Bronchial epithelial cell (primary cell): ENCODE measurements around the gene PLPP3. TPM values are rescaled to one million over a fixed set of nuclear protein-coding genes. Genes with fewer than 3 reads are reported as not detected.
A peak's percentile ranks its signal among the peaks of the same experiment; 100 is the strongest.

ENCODE experiments used
- DNase-seq: peaks from one replicate; pipeline ENCODE4 v3.0.0-alpha.2; 2010; ENCODE audit warnings: low read depth
- FAIRE-seq: peaks from 2 replicates; lab custom pipeline; 2011; peaks lifted over from hg19 to GRCh38; lab: Jason Lieb, UNC
- H3K27me3 ChIP-seq: 2 replicates; pipeline ENCODE4 v1.5.1; 2011; ENCODE audit warnings: low read length; ENCODE audit not compliant: control insufficient read depth, insufficient read depth
- H3K36me3 ChIP-seq: 2 replicates; pipeline ENCODE4 v1.5.1; 2011; ENCODE audit warnings: low read length; ENCODE audit not compliant: control insufficient read depth, insufficient read depth
- H3K4me3 ChIP-seq: 2 replicates; pipeline ENCODE4 v1.5.1; 2011; ENCODE audit warnings: mild to moderate bottlenecking, low read depth, low read length, control low read depth
- total RNA-seq: library from RNA; depleted of rRNA; stranded (reverse); fragments of >200 nt; gene quantifications from 2 replicates; pipeline ENCODE4 v1.2.1, GENCODE V29; 2014
- TF ChIP-seq, protein P1 (sequence below): IDR thresholded peaks from 2 replicates; pipeline ENCODE4 v1.5.1; 2011; ENCODE audit warnings: mild to moderate bottlenecking, moderate library complexity, low read length, control low read depth, inconsistent platforms; ENCODE audit not compliant: insufficient read depth, severe bottlenecking

Gene PLPP3
- total RNA-seq, 1 donor from 2014 or later: 3.4 TPM

DNA sequence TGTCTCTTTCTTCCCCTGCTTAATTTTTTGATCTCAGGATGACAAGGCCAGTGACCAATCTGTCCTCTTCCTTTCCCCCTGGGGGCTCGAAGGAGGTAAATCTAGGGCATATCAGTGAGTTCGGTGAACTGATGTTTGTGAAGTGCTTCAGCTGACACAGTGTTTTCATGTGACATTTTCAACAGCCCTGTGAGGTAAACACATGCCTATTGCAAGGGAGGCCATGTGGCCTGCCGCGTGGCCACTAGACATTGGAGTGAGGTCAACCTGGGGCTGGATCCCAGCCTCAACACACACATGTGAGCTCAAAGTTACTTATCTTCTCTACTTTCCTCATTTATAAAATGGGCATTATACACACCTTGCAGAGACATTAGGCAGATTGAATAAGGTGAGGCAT lies 126.3 kb downstream of the PLPP3 start:
- Histone ChIP-seq H3K27me3 (no peaks in the 10 kb centered on the region), H3K4me3 (no peak overlapping the region), H3K36me3 (no peaks in the 10 kb centered on the region)
- TF ChIP-seq, protein P1, sequence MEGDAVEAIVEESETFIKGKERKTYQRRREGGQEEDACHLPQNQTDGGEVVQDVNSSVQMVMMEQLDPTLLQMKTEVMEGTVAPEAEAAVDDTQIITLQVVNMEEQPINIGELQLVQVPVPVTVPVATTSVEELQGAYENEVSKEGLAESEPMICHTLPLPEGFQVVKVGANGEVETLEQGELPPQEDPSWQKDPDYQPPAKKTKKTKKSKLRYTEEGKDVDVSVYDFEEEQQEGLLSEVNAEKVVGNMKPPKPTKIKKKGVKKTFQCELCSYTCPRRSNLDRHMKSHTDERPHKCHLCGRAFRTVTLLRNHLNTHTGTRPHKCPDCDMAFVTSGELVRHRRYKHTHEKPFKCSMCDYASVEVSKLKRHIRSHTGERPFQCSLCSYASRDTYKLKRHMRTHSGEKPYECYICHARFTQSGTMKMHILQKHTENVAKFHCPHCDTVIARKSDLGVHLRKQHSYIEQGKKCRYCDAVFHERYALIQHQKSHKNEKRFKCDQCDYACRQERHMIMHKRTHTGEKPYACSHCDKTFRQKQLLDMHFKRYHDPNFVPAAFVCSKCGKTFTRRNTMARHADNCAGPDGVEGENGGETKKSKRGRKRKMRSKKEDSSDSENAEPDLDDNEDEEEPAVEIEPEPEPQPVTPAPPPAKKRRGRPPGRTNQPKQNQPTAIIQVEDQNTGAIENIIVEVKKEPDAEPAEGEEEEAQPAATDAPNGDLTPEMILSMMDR: no peak
- no peak for DNase-seq
- no peak for FAIRE-seq

DNA sequence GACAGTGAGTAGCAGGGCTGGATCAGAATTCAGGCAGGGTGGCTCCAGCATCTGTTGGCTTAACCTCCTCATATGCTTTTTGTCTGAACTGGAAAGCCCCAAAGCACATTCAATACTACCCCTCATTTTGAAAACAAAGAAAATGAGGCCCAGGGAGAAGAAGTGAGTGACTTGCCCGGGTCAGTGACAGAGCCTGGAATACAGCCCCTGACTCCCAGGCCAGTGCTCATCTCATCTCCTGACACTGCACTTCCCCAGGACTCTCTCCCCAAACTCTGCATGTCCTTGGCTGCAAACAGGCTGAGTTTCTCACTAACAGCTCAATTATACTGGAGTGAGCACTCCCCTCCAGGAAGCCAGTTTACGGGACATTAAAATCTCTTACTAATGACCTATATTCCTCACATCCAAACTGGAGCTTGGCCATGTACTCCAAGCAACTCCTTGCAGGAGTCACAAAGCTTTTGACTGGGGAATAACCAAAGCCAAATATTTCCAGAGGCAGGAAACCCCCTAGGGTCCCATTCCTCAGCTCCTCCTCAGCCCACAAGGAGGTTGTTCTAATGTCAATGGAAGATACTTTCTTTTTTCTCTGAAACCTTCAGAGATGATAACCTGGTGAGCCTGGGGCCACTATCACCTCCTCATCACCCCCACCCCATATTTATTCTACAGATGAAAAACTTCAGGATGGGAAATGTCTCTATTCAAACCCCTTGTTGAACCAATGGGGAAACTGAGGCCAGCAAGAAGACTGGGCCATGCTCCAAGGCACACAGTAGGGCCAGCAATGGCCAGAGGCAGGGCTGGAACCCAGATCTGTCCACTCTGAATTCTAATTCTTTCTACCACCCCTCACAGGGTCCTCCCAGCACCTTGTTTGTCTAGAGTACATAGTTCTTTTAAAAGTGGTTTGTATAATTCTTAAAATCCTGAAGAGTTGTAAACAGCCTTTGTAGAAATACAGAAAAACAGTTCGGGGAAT lies 127.0 kb downstream of the PLPP3 start:
- TF ChIP-seq, protein P1: no peak
- no peak for FAIRE-seq
- DNase-seq: no peak
- Histone ChIP-seq H3K27me3 (no peaks in the 10 kb centered on the region), H3K36me3 (no peaks in the 10 kb centered on the region), H3K4me3 (no peak overlapping the region)

DNA sequence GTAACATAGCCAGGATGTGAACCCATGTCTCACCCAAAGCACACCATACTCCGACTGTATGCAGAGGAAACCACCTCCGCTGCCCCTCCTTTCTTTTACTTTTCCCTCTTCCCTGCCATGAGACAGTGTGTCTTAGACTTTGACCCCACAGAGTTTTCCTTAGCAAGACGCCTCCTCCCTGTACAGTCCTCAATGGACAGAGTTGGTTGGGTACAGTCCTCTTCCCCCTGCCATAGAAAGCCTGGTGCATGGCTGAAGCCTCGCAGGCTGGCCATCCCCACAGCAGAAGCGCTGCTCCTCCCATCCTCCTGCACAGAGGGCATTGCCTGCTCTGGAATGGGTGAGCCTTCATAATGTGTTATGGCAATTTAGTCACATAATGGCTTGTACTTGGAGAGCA lies 127.9 kb downstream of the PLPP3 start:
- no peak for FAIRE-seq
- TF ChIP-seq, protein P1: no peak

DNA sequence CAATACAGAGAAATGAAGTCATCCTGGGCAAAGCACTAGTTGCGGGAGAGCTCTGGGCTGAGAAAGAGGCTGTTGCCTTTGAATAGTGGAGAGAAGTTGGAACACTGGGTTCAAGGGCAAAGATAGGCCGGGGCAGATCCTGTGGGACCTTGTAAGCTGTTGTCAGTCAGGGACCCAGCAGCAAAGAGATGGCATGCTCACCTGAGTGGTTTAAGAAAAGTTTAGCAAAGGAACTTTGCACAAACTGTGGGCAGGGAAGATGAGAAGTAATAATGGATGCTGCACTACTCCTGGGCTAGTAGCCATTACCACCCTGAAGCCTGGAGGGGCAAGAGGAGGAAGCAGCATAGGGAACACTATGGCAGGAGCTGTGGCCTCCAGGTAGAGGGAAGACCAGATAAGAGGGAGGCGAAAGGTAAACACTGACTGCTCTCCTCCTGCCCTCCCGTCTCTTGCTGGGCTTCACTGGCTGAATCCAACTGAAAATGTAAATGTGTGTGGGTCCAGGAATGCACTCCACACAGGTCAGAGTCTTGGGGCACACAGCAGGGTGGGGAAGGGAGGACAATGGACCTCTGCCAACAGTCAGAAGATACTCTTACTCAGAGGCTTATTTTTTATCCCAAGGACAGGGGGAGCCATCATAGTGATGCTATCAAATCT lies 129.2 kb downstream of the PLPP3 start:
- H3K4me3 ChIP-seq: no peak overlapping the region
- FAIRE-seq (no peak), DNase-seq (no peak)
- H3K36me3 ChIP-seq: no peaks in the 10 kb centered on the region
- TF ChIP-seq, protein P1: no peak
- no peaks in the 10 kb centered on the region for H3K27me3 ChIP-seq

More for the DNA sequence above, 127.9 kb downstream of the PLPP3 start:
- H3K4me3 ChIP-seq: no peak overlapping the region
- H3K36me3 ChIP-seq: no peaks in the 10 kb centered on the region
- no peak for DNase-seq
- H3K27me3 ChIP-seq: no peaks in the 10 kb centered on the region

DNA sequence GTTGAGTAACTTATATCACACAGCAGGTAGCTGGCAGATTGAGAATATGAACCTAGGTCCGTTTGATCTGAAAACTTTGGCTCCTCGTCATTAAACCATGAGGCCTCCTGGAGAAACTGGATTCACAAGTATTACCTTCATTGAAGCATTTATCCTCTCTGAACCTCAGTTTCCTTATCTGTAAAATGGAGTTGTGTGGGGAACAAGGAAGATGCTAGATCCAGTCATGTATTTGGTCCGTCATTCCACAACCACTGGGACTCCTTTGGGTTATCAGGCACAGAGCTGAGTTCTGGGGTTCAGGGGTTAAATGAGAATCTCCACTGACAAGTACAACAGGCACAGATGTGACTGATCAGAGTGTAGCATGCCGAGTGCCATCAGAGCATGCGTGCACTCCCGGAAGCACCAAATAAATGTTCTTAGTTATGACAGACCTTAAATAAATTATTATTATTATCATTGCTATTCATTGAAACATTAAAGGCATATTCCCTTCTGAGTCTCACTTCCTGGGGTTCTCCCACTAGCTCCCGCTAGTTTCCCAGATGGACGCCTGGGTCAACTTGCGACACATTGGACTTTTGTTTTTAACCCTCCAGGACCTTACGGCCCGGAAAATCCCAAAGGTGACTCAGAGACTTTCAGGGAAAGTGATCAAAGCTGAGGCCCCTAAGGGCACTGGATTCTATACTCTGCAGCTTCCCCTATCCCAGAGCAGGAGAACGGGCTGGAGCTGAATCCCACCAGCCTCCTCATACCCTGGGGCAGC lies 130.6 kb downstream of the PLPP3 start:
- FAIRE-seq: no peak
- H3K4me3 ChIP-seq: no peak overlapping the region
- DNase-seq: peak; percentile 41

More for the DNA sequence above, 130.6 kb downstream of the PLPP3 start:
- TF ChIP-seq, protein P1: no peak
- H3K27me3 ChIP-seq: no peaks in the 10 kb centered on the region
- no peaks in the 10 kb centered on the region for H3K36me3 ChIP-seq
